Stimulated activated CD8-positive, alpha-beta memory T cell treated with anti-CD3 and anti-CD28 coated beads, Interleukin-4, amount 100 ng/mL, for 48 hours (primary cell): ENCODE measurements around the gene MICAL1.

Experiments
- DNase-seq: peaks from one replicate; pipeline ENCODE4 v3.0.0-alpha.2; 2020

MICAL1 gene, protein sequence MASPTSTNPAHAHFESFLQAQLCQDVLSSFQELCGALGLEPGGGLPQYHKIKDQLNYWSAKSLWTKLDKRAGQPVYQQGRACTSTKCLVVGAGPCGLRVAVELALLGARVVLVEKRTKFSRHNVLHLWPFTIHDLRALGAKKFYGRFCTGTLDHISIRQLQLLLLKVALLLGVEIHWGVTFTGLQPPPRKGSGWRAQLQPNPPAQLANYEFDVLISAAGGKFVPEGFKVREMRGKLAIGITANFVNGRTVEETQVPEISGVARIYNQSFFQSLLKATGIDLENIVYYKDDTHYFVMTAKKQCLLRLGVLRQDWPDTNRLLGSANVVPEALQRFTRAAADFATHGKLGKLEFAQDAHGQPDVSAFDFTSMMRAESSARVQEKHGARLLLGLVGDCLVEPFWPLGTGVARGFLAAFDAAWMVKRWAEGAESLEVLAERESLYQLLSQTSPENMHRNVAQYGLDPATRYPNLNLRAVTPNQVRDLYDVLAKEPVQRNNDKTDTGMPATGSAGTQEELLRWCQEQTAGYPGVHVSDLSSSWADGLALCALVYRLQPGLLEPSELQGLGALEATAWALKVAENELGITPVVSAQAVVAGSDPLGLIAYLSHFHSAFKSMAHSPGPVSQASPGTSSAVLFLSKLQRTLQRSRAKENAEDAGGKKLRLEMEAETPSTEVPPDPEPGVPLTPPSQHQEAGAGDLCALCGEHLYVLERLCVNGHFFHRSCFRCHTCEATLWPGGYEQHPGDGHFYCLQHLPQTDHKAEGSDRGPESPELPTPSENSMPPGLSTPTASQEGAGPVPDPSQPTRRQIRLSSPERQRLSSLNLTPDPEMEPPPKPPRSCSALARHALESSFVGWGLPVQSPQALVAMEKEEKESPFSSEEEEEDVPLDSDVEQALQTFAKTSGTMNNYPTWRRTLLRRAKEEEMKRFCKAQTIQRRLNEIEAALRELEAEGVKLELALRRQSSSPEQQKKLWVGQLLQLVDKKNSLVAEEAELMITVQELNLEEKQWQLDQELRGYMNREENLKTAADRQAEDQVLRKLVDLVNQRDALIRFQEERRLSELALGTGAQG

DNA sequence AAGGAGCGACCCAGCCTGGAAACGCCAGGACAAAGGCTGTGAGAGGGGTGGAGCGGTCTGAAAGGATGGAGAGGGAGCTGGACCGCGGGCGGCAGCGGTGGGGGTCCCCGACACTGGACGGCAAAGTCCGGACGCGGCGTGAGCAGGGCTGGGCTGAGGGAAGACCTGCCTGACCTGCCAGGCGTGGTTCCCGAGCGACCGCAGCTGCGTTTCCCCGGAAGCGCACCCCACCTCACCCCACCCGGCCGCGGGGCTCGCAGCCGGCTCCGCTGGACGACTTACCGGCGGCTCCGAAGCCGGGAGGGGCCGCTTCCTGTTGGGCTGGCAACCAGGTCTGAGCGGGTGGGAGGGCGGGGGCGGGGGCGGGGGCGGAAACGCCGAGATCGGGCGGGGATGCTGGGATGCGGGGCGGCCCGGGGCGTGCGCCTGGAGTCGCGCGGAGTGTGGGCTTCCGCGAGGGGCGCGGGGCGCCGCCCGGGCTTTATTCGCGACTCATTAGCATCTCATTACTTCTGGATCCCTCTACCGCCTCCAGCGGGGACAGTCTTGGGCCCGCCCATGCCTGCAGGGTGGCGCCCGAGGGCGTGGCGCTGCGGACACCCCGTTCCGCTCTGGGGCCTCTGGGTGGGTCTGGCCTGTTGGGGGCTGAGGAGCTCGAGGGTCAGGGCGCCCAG is at the start of gene MICAL1:
MICAL1 (minus strand) TSS at position 336 of the 674 bp plus-strand sequence. CDS start 1,576 bp downstream, outside the sequence.
- DNase-seq, result peak; percentile 75

DNA sequence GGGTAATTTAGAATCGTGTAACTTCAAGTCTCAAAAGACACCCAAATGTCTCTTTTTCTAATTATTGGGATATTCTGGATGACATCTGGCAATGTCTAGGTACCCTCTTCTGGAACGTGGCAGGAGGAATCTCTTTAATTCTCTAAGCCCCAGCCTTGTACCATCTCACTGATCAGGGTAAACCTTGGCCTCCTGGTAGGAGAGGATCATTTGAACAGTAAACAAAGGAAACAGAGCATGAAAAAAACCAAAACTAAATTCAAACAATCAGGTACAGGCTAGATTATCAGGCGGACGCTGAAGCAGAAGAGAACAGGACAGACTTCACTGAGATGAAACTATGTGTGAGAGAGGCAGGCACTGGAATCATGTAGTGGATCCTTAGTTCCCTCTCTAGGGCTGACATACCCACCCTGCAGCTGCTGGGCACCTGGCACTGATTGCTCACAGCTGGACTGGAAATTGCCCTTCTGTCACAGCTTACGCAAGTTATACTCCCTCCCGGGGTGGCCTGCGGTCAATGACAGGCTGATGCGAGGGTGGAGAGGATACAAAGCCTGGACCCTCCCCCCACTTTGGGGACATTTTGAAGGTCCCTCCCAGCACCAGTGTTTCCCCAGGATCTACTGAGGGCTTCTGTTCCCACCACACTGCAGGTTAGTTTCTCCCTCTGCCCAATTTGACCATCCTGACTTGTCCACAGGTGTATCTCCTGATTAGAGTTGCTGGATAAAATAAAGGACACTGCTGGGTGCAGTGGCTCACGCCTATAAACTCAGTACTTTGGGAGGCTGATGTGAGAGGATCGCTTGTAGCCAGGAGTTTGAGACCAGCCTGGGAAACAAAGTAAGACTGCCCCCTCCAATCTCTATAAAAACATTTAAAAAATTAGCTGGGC is 48.0 kb upstream of the MICAL1 start:
- DNase-seq, result no peak

DNA sequence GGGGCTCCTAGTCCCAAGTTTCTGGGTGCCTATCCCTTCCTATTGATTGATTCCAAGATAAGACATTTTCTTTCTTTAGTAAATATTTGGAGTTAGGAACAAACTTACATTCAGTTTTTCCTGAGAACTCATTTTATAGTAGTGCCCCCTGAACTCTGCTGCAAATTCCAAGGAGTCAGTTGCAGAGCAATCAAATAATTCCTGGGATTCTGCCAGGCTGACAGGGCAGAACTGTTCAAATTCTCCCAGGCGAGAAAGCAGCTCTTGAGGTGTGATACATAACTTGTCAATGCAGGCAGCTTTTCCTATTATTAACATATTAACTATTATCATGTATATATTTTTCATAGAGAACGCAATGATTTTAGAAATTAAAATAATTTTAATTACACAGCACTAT is 43.4 kb upstream of the MICAL1 start:
- DNase-seq, result no peak

DNA sequence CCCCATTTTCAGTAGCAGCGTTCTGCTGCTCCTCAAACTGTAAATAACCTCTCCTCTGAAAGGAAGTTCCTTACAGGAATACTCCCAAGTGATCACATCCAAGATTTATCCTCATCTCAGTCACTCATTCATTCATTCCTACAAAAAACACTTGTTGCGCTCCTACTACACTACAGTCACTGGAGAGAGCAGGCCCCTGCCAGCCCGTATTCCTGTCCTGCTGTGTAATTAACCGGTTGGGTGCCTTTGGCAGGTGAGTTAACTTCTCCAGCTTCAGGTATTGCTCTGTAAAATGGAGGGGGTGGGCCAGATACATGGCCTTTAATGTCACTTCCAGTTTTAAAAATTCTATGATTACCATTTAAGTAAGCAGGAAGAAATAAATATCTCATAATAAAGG is 42.5 kb upstream of the MICAL1 start:
- DNase-seq, result no peak

DNA sequence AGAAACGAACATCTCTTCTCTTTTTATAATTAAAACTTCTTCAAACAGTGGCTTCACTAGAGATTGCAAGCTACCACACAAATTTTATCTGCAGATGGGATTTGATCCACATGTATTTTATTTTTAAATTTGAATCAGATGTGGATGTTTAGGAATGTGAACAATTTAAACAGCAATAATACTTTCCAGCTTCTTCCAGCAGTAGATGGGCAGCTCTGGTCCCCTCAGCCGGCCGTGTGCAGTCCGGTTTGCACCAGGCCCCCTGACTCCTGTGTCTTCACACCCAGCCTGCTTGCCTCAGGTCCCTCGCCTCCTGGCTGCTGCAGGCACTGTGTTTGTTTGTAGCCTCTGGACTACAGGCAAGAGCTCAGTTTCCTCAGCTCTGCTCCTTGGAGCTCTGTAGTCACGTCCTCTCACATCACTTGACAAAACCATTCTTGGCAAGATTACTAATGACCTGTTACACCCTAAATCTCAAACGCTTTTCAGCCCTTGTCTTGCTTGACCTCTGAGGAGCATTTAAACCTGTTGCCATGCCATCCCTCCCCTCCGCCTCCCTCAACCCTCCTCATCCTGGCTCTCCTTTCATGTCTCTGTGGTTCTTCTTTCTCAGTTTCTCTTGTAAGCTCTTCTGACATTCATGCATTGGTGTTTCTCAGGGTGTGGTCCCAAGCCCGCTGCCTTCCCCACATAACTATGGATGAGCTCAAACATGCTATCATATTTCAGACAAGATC is 40.6 kb upstream of the MICAL1 start:
- no peak for DNase-seq

DNA sequence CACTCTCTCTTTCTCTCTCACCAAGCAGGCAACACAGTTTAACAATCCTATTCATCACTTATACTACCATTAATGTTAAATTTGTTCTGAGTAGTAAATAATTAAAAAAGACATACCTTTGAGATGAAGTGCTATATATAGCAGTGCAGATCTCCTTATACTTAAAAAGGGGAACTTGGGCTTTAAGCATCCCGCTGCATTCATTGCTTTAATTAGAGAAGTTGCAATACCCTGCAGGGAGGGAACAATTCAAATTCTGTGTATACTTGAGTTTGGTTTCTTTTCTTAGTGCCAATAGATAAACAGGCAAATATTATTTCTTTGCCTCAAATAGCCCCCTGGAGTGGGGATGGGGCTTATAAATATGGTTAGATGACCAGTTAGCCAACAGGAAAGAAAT is 38.3 kb upstream of the MICAL1 start:
- no peak for DNase-seq

DNA sequence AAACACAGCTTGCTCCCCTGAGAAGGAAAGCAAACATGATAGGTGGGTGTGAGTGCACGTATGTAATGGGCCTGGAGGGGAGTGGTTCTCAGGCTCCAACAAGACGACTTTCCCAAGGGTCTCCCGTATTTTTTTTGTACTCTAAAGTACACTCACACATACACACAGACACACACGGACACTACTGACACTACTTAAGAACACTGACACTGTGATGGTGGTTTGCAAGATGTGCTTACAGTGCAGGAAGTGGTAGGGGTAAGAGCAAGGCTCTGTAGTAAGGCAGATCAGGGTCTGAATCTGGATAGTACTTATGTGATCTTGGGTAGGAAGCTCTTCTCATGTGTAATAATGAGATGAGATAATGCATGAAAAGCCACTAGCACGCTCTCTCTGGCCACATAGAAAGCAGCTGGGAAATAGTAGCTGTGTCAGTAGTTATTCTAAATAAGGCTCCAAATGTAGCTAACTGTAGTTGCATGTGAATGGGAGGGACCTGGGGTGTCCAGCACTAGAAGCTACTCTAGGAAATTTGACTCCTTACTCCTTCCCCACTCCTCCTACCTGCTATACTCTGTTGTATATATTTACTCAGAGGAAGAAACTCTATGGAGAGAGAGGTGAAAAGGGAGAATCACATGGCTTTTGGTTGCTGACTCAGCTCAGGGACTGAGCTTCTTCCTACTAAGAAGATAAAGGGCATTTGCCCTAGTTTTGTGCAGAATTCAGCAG is 35.8 kb upstream of the MICAL1 start:
- no peak for DNase-seq

DNA sequence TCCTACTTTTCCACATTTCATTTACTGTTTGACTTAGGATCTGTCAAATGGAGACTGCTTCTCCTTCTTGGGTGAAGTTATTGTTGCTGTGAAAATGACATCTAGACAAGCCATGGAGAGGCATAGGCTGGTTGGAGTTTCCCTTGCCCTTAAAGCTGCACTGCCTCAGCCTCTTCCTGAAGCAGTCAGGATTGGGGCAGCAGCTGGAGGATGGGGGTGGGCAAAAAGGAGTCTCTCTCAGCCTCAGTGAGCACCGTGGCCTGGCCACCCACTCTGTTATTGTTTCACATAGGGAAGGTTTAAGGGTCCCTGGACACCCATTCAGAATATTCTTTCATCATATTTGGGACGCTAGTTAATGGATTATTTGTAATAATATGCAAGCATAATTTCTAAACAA is 35.1 kb upstream of the MICAL1 start:
- no peak for DNase-seq

DNA sequence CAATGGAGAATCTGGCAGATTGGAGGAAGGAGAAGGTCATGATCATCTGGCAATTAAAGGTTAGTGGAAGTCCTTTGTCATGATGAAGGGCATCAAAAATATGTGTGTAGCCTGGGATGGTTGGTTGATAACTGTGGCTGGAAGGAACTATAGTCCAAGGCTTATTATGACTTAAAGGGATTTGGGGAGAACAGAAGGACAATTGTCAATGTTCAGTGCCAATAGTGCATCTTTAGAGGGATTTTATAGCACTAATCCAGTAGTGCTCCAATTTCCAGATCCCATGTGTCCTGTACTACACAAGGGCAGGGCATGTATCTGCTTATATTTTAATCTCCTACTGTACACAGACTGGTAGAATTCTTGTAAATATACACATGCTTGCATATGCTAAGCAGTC is 32.4 kb upstream of the MICAL1 start:
- DNase-seq, result no peak

DNA sequence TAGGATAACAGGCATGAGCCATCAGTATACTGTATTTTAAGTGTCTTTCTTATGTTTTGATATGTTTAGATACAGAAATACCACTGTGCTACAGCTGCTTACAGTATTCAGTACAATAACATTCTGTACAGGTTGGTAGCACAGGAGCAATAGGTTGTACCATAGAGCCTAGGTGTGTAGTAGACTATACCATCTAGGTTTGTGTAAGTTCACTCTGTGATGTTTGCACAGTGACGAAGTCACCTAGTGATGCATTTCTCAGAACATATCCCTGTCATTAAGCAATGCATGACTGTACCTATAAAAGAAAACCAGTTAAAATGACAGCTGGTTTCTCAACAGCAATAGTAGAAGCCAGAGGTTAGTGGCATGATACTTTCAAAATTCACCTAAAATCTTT is 30.5 kb upstream of the MICAL1 start:
- no peak for DNase-seq

DNA sequence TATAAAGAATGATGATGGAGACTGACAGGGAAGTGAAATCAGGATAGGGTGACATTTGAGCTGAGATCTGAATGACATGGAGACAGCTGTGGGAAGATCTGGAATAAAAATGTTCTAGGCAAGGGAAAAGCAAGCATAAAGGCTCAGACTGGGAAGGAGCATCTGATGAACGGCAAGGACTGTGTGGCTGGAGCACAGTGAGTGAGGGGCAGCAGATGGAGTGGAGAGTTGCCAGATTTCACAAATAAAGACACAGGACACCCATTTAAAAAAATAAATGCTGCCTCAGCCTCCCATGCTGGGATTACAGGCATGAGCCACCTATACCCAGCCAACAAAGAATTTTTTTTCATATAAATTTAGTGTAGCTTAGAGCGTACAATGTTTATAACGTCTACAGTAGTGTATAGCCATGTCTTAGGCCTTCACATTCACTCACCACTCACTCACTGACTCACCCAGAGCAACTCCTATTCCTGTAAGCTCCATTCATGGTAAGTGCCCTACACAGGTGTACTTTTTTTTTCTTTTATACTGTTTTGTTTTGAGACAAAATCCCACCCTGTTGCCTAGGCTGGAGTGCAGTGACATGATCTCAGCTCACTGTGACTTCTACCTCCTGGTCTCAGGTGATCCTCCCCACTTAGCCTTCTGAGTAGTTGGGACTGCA is 29.8 kb upstream of the MICAL1 start:
- no peak for DNase-seq

DNA sequence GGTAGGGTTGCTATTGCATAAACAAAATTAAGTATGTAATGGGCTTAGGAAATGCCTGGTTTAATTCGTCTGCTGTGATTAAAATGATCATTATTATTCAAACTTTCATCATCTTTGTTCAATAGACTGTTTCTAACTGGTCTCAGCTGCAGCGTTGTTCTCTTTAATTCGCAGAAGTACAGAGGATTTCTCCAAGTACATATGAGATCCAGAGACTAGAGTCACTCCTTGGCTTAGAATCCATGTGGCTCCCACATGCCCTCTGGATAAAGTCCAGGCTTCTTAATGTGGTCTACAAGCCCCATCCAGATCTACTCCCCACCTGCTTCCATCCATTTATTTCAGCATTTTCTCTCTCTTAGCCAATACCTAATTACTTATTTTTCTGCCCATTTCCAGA is 28.6 kb upstream of the MICAL1 start:
- no peak for DNase-seq

DNA sequence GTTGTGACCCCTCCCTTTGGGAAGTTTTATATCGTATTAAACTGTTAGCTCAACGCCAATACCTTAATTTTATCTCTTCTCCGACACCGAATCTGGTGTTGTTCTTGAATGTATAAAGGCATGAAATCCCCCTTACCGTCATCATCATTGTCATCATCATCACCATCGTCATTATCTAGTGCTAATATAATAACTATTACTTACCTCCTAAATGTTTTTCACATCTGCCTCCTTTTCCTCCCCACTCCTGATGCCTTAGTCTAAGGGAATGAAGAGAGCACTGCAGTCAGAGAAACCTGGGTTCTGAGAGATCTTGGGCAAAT is 28.1 kb upstream of the MICAL1 start:
- DNase-seq, result no peak

DNA sequence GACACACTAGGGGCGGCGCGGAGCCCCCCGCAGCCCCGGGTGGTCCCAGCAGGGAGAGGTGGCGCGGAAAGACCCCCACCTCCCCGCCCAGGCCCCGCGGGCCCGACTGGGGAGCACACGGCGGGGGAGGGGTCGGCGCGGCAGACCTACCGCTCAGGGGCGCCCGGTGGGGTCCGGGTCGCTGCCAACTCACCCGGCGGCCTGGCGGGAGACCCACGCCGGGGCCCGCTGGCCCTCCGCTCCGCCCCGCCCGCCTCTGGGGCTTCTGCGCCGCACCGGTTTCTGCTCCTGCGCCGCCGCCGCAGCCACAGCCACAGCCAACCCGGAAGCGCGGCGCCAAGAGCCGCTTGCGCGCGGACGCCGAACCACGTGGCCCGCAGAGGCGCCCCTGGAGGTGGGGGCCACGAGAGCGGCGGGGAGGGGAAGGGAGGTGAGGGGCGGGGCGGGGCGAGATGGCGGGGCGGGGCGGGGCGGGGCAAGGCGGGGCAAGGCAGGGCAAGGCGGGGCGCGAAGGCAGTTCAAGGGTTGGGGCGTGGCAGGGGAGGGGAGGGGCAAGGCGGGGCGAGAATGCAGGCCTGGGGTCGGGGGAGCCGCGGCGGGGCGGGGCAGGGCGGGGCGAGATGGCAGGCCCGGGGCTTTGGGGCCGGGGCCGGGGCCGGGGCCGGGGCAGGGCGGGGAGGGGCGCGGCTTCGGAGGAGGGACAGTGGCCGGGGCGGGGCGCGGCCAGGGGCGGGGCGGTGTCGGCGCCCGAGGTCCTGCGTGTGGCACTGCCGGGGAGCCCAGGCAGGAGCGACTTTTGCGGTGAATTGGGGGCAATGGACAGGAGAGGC is 27.5 kb upstream of the MICAL1 start, which contains the start of gene ZBTB24:
ZBTB24 (minus strand) TSS at position 315 of the 830 bp plus-strand sequence. CDS start 1,193 bp downstream, outside the sequence.
- peak; percentile 88 for DNase-seq

DNA sequence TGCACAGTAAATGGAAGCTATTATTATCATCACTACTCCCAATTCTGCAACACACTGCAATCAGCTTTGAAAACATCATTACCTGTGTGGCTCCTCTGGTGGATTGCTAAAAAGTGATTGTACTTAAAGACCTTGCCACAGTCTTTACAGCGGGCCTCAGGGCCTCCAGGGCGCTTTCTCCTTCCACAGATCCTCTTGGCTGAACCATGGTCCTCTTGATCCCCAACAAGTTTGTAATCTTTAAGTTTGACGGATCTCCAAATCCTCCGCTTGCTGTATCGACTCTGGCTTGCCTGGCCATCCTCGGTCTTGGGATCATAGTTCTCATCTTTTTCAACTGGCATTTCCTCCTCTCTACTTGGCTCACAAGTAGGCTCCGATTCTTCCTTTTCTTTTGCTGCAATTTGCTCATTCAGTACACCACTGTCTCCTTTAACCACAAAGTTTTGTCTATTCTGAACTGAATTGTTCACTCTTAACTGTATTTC is 25.5 kb upstream of the MICAL1 start:
- DNase-seq, result no peak

DNA sequence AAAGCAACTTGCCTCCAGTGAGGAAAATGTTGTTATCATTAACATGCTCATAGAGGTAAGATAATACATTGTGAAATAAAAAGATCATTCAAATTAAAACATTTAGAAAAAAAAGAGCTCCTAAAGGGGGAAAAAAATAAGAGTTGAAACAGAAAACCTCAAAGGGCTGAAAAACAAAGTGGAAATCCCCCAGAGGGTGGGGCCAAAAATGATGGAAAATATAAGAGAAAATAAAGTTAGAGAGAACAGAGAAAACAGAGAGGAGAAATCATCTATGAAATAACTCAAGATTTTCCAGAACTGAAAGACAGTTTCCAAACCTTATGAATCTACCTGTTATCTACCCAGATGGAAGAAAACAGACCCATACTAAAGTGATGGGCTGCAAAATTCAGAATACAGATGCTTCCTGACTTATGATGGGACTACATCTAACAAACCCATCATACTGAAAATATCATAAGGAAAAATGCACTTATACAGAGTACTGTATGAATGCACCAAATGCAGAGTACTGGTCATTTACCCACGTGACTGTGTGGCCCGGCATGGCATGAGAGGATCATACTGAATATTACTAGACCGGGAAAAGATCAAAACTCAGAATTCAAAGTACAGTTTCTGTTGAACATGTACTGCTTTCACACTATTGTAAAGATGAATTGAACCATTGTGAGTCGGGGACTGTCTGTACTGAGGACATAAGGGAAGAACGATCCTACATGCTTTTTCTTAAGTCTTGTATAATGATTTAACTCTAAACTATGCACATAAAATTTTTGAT is 23.5 kb upstream of the MICAL1 start:
- DNase-seq, result no peak

DNA sequence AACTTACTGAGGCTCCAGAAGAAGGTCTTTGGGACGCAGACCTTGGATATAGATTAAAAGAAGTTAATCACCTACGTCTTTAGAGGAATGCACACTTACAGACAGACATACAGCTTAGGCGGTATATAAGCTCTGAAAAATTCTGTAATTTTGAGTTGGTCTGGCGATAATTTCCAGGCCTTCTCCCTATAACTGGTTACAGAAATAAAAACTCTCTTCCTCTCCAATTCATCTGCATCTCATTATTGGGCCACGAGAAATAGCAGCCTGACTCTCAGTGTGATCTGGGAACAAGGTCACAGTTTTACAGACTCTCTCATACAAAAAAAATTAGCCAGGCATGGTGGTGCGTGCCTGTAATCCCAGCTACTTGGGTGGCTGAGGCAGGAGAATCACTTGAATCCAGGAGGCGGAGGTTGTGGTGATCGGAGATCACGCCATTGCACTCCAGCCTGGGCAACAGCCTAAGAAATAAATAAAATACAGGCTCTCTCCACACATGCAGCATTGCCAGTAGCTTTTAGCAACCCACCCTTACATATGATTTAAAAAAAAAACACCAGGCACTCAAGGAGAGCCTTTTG is 22.7 kb upstream of the MICAL1 start:
- DNase-seq, result no peak

DNA sequence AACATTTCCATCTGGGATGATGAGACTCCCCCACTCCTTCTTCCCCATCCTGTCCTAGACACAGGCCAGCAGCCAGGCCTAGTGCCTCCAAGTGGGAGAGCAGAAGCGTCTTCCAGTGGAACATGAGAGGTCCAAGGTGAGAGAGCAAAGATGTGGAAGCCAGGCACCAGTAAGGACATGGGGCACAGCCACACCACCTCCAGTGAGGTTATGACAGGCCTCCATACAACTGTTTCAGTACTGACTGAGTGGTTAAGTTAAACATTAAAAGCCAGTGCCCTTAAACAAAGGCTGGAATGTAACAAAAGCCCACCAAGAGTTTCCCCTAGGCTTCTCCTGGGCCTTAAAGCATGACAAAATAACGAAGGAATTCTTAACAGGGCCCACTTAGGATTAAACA is 22.2 kb upstream of the MICAL1 start:
- no peak for DNase-seq
